Hepatocyte (in vitro differentiated cells): ENCODE data around the gene DSCAM. TPM values are rescaled to one million over a fixed set of nuclear protein-coding genes. Genes with fewer than 3 reads are reported as not detected.
"Not testable (repeated sequence)": the region's sequence is repeated elsewhere in the genome, so short reads cannot be mapped to it uniquely, and the experiment has no call there.

Experiments used
- DNase-seq: peaks from one replicate; pipeline ENCODE4 v3.0.0-alpha.2; 2016; ENCODE audit warnings: low spot score
- H2AFZ ChIP-seq: fragments of 200-600 bp; sonication (generic); 2 replicates; pipeline ENCODE4 v1.6.0; 2016; ENCODE audit warnings: antibody characterized with exemption, mild to moderate bottlenecking
- H3K27ac ChIP-seq: fragments of 200-600 bp; sonication (generic); 2 replicates; pipeline ENCODE4 v1.5.1; 2016; ENCODE audit warnings: mild to moderate bottlenecking
- H3K27me3 ChIP-seq: fragments of 200-600 bp; sonication (generic); 2 replicates; pipeline ENCODE4 v1.6.1; 2016
- H3K36me3 ChIP-seq: fragments of 200-600 bp; sonication (generic); replicated peaks from 2 replicates; pipeline ENCODE4 v1.5.1; 2016; ENCODE audit warnings: low read depth; ENCODE audit not compliant: insufficient read depth
- H3K4me1 ChIP-seq: fragments of 200-600 bp; sonication (generic); 2 replicates; pipeline ENCODE4 v1.5.1; 2016; ENCODE audit warnings: mild to moderate bottlenecking, moderate library complexity; ENCODE audit not compliant: insufficient read depth
- H3K4me2 ChIP-seq: fragments of 200-600 bp; sonication (generic); 2 replicates; pipeline ENCODE4 v1.6.0; 2016
- H3K4me3 ChIP-seq: fragments of 200-600 bp; sonication (generic); 2 replicates; pipeline ENCODE4 v1.5.1; 2016; ENCODE audit warnings: mild to moderate bottlenecking
- H3K79me2 ChIP-seq: fragments of 200-600 bp; sonication (generic); 2 replicates; pipeline ENCODE4 v1.6.0; 2017; ENCODE audit warnings: mild to moderate bottlenecking
- H3K9me2 ChIP-seq: fragments of 200-600 bp; sonication (generic); replicated peaks from 2 replicates; pipeline ENCODE4 v1.6.0; 2017; ENCODE audit warnings: mild to moderate bottlenecking; ENCODE audit not compliant: insufficient read depth
- H3K9me3 ChIP-seq: fragments of 200-600 bp; sonication (generic); 2 replicates; pipeline ENCODE4 v1.5.1; 2016; ENCODE audit warnings: low read depth, mild to moderate bottlenecking
- H4K20me1 ChIP-seq: fragments of 200-600 bp; sonication (generic); 2 replicates; pipeline ENCODE4 v1.6.0; 2016; ENCODE audit warnings: mild to moderate bottlenecking; ENCODE audit not compliant: insufficient read depth, poor library complexity, severe bottlenecking
- EZH2 ChIP-seq: fragments of 200-600 bp; sonication (generic); IDR thresholded peaks from 2 replicates; pipeline ENCODE4 v1.6.1; 2016; ENCODE audit warnings: antibody characterized with exemption, mild to moderate bottlenecking, borderline replicate concordance
- EZH2phosphoT487 ChIP-seq: fragments of 200-600 bp; sonication (generic); IDR thresholded peaks from one replicate; pipeline ENCODE4 v1.6.1; 2018; ENCODE audit warnings: antibody characterized with exemption, mild to moderate bottlenecking, low read depth, moderate library complexity; ENCODE audit not compliant: unreplicated experiment, severe bottlenecking
- WGBS: methylation state at CpG from one replicate; pipeline ENCODE4 v1.1.6; 2016; ENCODE audit warnings: low lambda C conversion rate; ENCODE audit errors: missing lambda C conversion rate; 5-methylcytosine and 5-hydroxymethylcytosine counted together
- polyA plus RNA-seq: library from polyadenylated mRNA; unstranded; fragments of >200 nt; fragmentation: Nextera tagmentation; extraction: Ambion mirVana; gene quantifications from 2 replicates; pipeline ENCODE4 v1.2.1, GENCODE V29; 2016
- total RNA-seq: library from RNA; depleted of rRNA; stranded (reverse); fragments of >200 nt; gene quantifications from 2 replicates; pipeline ENCODE4 v1.2.3, GENCODE V29; 2014
- TF ChIP-seq, protein P1 (sequence below): fragments of 200-600 bp; sonication (generic); IDR thresholded peaks from 2 replicates; pipeline ENCODE4 v1.5.1; 2016; ENCODE audit warnings: antibody characterized with exemption, mild to moderate bottlenecking; ENCODE audit not compliant: poor library complexity

DSCAM gene
- total and polyA plus RNA-seq, 2 experiments from 2014 or later = 0.33 TPM; not detected in 1

DNA sequence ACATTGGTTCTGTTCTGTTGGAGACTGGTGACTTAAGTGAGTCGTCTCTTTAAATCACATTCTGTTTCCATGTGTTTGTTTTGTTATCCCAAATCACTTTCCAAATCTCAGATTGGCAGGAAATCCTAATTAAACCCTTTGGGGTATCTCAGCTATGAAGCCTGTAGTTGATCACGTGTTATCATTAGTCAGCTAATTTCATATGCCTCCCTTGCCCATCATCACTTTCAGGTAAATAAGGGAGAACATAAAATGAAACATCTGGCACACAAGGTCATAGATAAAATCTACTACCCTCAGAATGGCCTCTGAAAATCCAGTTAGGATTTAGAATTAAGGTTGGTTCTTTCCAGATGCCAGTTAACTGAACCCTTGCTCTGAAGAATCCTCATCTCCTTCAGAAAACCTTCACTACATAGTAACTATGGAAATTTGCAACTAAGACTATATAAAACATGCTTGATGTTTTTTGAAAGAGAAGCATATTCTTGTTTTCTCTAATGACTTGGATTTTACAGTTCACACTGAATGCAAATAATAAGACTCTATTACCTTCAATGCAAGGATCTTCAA, 401.5 kb downstream of the DSCAM start:
- Histone ChIP-seq H3K4me2 (no peak overlapping the region), H2AFZ (no peak overlapping the region), H4K20me1 (no peaks in the 10 kb centered on the region), H3K9me2 (no peaks in the 10 kb centered on the region), H3K27me3 (no peaks in the 10 kb centered on the region), H3K27ac (no peak overlapping the region), H3K9me3 (no peaks in the 10 kb centered on the region), H3K36me3 (no peaks in the 10 kb centered on the region), H3K4me3 (no peak overlapping the region), H3K79me2 (no peaks in the 10 kb centered on the region), H3K4me1 (no peaks in the 10 kb centered on the region)
- DNase-seq = no peak
- WGBS = 81% methylated on average over 2 of the region's 2 CpGs
- TF ChIP-seq, protein P1, sequence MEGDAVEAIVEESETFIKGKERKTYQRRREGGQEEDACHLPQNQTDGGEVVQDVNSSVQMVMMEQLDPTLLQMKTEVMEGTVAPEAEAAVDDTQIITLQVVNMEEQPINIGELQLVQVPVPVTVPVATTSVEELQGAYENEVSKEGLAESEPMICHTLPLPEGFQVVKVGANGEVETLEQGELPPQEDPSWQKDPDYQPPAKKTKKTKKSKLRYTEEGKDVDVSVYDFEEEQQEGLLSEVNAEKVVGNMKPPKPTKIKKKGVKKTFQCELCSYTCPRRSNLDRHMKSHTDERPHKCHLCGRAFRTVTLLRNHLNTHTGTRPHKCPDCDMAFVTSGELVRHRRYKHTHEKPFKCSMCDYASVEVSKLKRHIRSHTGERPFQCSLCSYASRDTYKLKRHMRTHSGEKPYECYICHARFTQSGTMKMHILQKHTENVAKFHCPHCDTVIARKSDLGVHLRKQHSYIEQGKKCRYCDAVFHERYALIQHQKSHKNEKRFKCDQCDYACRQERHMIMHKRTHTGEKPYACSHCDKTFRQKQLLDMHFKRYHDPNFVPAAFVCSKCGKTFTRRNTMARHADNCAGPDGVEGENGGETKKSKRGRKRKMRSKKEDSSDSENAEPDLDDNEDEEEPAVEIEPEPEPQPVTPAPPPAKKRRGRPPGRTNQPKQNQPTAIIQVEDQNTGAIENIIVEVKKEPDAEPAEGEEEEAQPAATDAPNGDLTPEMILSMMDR = no peak
- TF ChIP-seq EZH2 = no peak
- no peak for TF ChIP-seq EZH2phosphoT487

DNA sequence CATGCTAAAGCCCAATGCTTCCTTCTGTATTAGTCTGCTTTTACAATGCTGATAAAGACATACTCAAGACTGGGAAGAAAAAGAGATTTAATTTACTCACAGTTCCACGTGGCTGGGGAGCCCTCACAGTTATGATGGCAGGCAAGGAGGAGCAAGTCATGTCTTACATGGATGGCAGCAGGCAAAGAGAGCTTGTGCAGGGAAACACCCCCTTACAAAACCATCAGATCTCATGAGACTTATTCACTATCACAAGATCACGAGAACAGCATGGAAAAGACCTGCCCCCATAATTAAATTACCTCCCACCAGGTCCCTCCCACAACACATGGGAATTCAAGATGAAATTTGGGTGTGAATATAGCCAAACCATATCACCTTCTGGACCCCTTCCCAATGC, 407.4 kb downstream of the DSCAM start:
- not testable (repeated sequence) for H3K4me3 ChIP-seq, H3K27me3 ChIP-seq, H2AFZ ChIP-seq, H3K36me3 ChIP-seq, H4K20me1 ChIP-seq, H3K9me3 ChIP-seq, H3K4me1 ChIP-seq, DNase-seq, H3K9me2 ChIP-seq, H3K4me2 ChIP-seq, H3K79me2 ChIP-seq, H3K27ac ChIP-seq
- WGBS = 45% methylated on average over 2 of the region's 2 CpGs

DNA sequence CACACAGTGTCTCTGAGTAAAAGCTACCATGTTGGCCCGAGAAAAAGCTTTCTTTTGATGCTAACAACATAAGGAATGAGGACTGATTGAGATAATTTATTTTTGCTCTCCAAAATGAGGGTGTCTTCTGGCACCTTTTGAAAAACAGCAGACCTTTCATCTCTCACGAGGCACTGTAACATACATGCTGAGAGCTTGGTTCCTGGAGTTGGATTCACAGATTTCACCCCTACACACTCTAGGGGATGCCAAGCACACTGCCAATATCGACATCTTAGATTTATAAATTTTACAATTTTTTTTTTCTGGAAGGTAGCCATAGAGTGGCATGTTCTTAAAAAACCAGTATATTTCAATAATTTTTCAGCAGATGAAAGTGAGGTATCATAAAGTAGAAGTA, 408.3 kb downstream of the DSCAM start:
- TF ChIP-seq EZH2phosphoT487 (no peak), EZH2 (no peak)
- TF ChIP-seq, protein P1 = no peak
- no peak for DNase-seq
- no peaks in the 10 kb centered on the region for H3K79me2 ChIP-seq
- H3K27me3 ChIP-seq = no peaks in the 10 kb centered on the region
- no peak overlapping the region for H2AFZ ChIP-seq
- no peaks in the 10 kb centered on the region for H3K9me3 ChIP-seq
- no peak overlapping the region for H3K4me2 ChIP-seq
- no peak overlapping the region for H3K4me3 ChIP-seq
- no peaks in the 10 kb centered on the region for H3K4me1 ChIP-seq
- H3K36me3 ChIP-seq = no peaks in the 10 kb centered on the region
- 79% methylated on average over 3 of the region's 3 CpGs for WGBS
- H3K27ac ChIP-seq = no peak overlapping the region
- H4K20me1 ChIP-seq = no peaks in the 10 kb centered on the region
- H3K9me2 ChIP-seq = no peaks in the 10 kb centered on the region

DNA sequence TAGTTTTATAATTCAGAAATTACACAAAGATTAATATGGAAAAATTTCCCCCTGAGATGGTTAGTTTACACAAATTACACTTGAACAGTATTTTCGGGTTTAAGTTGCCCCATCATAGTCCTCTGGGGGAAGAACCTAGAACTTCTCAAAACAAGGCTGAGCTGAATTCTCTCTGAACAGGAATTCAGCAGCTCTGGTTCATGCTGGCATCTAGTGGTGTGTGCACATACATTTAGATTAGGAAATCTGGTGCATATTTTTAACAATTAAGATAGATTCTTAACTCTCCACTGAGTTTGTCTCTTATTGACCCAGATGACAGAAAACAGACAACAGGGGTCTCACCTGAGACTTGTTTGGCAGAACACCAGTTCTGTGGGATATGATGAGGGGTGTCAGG, 410.7 kb downstream of the DSCAM start:
- no peak overlapping the region for H3K4me3 ChIP-seq
- no peak overlapping the region for H3K27ac ChIP-seq
- no peaks in the 10 kb centered on the region for H3K9me2 ChIP-seq
- H2AFZ ChIP-seq = no peak overlapping the region
- TF ChIP-seq EZH2 (no peak), EZH2phosphoT487 (no peak)
- TF ChIP-seq, protein P1 = no peak
- WGBS = 77% methylated on average over 1 of the region's 1 CpG
- no peaks in the 10 kb centered on the region for H3K79me2 ChIP-seq
- H3K9me3 ChIP-seq = no peaks in the 10 kb centered on the region
- H3K4me2 ChIP-seq = no peak overlapping the region
- no peaks in the 10 kb centered on the region for H3K27me3 ChIP-seq
- no peaks in the 10 kb centered on the region for H3K4me1 ChIP-seq
- H3K36me3 ChIP-seq = no peaks in the 10 kb centered on the region
- no peaks in the 10 kb centered on the region for H4K20me1 ChIP-seq
- DNase-seq = no peak
